HFFc6 (cell line): ENCODE data around the gene ANO9. TPM values are rescaled to one million over a fixed set of nuclear protein-coding genes. Genes with fewer than 3 reads are reported as not detected.
"Not testable (repeated sequence)": the region's sequence is repeated elsewhere in the genome, so short reads cannot be mapped to it uniquely, and the experiment has no call there.

ENCODE experiments used
- DNase-seq: peaks from one replicate; pipeline ENCODE4 v3.0.0-alpha.2; 2018
- H3K27ac Mint-ChIP-seq: 2 replicates; pipeline ENCODE4 v1.8.0; 2020; ENCODE audit warnings: mild to moderate bottlenecking, mixed read lengths
- H3K27me3 Mint-ChIP-seq: 2 replicates; pipeline ENCODE4 v1.8.0; 2021; ENCODE audit warnings: mild to moderate bottlenecking, moderate library complexity, mixed read lengths; ENCODE audit not compliant: insufficient read depth
- H3K36me3 Mint-ChIP-seq: 2 replicates; pipeline ENCODE4 v1.8.0; 2021; ENCODE audit warnings: low read depth, mixed read lengths
- H3K4me1 Mint-ChIP-seq: 2 replicates; pipeline ENCODE4 v1.8.0; 2020; ENCODE audit warnings: low read depth, mixed read lengths
- H3K4me3 Mint-ChIP-seq: 2 replicates; pipeline ENCODE4 v1.8.0; 2020; ENCODE audit warnings: mild to moderate bottlenecking, moderate library complexity, mixed read lengths
- H3K9me3 Mint-ChIP-seq: 2 replicates; pipeline ENCODE4 v1.8.0; 2020; ENCODE audit warnings: mild to moderate bottlenecking, mixed read lengths
- total RNA-seq, 6 experiments: library from RNA; stranded (reverse); fragmentation: NEBNext Ultra II Directional; extraction: Animal tissue kit (Norgen Biotek cat#: 25700); gene quantifications; 2 replicates in 1 of 6; 3 replicates in 5 of 6; pipeline ENCODE4 v1.2.3, GENCODE V29; 2021
- TF ChIP-seq, protein P1 (sequence below): fragments of 200-600 bp; sonication (generic); IDR thresholded peaks from 2 replicates; pipeline ENCODE4 v1.5.0; 2021; ENCODE audit warnings: antibody characterized with exemption, mild to moderate bottlenecking

ANO9 gene
- total RNA-seq, 6 experiments from 2014 or later = not detected

DNA sequence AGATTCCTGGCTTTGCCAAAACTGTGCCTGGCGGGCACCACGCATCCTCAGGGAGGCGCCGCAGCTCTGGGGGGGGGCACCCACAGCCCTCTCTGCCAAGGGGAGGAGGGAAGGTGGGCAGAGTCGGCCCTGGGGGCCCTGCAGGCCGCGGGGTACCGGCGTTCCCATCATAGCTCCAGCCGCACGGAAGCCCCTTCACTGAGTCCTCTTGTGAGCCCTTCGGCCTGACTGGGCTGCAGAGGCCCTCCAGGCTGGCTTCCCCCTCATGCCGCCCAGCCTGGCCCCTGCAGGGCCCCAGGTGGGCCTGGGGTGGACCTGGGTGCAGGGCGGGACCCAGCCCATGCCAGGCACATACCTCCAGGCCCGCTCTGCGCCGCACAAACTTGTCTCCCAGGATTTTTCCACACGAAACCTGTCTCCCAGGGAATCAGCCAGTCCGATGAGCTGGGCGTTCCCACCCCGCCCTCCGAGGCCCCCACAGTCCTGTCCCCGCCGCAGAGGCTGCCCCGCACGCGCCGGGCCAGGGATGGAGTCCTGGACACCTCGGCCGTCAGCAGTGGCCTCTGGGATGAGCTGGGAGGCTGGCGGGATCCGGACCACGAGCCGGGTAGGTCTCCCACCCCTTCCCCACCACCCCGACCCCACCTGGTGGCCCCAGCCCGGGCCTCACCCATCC lies 49.6 kb downstream of the ANO9 start:
- Mint-ChIP-seq H3K27me3 (no peaks in the 10 kb centered on the region), H3K36me3 (no peaks in the 10 kb centered on the region; the same call in 1 of the 2 replicates), H3K4me1 (peaks cover 25% of the 10 kb centered on the region), H3K9me3 (no peaks in the 10 kb centered on the region), H3K27ac (no peak overlapping the region), H3K4me3 (no peak overlapping the region)
- DNase-seq = no peak
- TF ChIP-seq, protein P1, sequence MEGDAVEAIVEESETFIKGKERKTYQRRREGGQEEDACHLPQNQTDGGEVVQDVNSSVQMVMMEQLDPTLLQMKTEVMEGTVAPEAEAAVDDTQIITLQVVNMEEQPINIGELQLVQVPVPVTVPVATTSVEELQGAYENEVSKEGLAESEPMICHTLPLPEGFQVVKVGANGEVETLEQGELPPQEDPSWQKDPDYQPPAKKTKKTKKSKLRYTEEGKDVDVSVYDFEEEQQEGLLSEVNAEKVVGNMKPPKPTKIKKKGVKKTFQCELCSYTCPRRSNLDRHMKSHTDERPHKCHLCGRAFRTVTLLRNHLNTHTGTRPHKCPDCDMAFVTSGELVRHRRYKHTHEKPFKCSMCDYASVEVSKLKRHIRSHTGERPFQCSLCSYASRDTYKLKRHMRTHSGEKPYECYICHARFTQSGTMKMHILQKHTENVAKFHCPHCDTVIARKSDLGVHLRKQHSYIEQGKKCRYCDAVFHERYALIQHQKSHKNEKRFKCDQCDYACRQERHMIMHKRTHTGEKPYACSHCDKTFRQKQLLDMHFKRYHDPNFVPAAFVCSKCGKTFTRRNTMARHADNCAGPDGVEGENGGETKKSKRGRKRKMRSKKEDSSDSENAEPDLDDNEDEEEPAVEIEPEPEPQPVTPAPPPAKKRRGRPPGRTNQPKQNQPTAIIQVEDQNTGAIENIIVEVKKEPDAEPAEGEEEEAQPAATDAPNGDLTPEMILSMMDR = no peak

DNA sequence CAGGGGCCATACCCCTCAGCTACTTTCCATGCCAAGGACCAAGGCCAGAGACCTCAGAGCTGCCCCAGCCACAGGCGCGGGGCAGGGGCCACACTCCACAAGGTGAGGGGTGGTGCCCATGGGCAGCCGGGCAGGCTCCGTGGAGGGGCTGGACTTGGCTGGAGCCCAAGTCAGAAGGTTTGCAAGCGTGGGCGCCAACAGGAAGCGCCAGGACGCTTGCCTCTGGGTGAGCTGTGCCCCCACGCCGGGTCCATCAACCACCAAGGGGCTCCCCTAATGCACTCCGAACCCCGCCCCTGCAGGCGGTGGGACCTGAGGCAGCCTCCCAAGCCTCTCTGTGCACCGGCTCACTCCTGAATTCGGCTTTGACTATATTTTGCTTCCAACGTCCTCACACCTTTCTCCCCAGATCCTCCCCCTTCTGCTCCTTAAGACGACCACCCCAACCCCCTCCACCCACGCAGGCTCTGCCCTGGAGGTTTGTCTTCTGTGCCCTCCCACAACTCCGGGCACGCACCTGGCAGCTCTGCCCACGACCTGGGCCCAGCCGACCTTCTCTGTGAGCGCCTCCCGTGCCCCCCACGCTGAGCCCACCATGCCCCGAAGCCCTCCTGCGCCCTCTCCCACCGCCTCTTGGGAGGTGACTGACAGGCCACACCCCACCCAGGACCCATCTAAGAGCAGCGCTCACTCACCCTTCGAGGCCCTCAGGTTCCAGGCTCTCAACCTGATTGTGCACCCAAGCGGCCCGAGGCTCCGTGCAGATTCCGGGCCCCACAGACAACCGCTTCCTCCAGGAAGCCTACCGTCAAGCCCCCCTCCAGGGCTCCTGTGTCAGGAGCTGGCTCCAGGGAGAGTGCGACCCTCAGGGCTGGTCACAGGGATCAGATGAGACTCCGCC lies 50.4 kb downstream of the ANO9 start:
- Mint-ChIP-seq H3K27ac (no peak overlapping the region), H3K36me3 (peaks cover 6% of the 10 kb centered on the region; the same call in 1 of the 2 replicates), H3K4me1 (peaks cover 33% of the 10 kb centered on the region)

DNA sequence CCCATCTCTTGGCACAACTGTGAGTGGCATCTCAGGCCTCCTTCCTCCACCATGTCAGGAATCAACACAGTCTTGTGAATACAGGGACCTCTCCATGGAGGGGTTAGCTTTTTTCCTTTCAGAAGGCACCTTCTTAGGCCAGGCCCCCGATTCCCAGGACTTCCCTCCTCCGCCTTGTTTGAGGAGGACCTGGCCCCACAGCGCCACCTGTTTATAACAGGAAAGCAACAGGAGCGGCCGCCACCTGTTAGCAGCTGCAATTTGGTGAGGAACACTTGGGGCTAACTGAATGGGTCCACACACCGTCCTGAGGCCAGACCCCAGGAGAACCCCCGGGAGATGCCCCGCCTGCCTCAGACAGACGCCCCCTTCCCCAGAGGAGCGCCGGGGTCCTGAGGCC lies 51.6 kb downstream of the ANO9 start:
- no peaks in the 10 kb centered on the region for H3K9me3 Mint-ChIP-seq
- H3K36me3 Mint-ChIP-seq = peaks cover 6% of the 10 kb centered on the region; the same call in 1 of the 2 replicates
- no peaks in the 10 kb centered on the region for H3K27me3 Mint-ChIP-seq

More for the DNA sequence above, 50.4 kb downstream of the ANO9 start:
- TF ChIP-seq, protein P1 = no peak
- no peak for DNase-seq
- Mint-ChIP-seq H3K9me3 (no peaks in the 10 kb centered on the region), H3K27me3 (no peaks in the 10 kb centered on the region), H3K4me3 (no peak overlapping the region)

DNA sequence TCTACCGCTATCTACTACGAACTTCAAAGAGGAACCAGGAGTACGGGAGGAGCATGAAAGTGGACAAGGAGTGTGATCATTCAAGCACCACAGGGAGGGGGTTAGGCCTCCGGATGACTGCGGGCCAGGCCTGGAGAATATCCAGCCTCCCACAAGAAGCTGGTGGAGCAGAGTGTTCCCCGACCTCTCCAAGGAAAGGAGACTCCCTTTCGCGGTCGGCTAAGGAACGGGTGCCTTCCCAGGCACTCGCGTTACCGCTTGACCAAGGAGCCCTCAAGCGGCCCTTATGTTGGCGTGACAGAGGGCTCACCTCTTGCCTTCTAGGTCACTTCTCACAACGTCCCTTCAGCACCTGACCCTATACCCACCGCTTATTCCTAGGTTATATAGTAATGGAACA lies 52.4 kb downstream of the ANO9 start:
- H3K27ac Mint-ChIP-seq, H3K4me3 Mint-ChIP-seq, H3K27me3 Mint-ChIP-seq, H3K9me3 Mint-ChIP-seq, H3K36me3 Mint-ChIP-seq, DNase-seq: not testable (repeated sequence)
- H3K4me1 Mint-ChIP-seq = peaks cover 27% of the 10 kb centered on the region

More for the DNA sequence above, 51.6 kb downstream of the ANO9 start:
- H3K4me3 Mint-ChIP-seq = no peak overlapping the region
- peaks cover 33% of the 10 kb centered on the region for H3K4me1 Mint-ChIP-seq
- no peak for DNase-seq
- no peak overlapping the region for H3K27ac Mint-ChIP-seq
- TF ChIP-seq, protein P1 = no peak

DNA sequence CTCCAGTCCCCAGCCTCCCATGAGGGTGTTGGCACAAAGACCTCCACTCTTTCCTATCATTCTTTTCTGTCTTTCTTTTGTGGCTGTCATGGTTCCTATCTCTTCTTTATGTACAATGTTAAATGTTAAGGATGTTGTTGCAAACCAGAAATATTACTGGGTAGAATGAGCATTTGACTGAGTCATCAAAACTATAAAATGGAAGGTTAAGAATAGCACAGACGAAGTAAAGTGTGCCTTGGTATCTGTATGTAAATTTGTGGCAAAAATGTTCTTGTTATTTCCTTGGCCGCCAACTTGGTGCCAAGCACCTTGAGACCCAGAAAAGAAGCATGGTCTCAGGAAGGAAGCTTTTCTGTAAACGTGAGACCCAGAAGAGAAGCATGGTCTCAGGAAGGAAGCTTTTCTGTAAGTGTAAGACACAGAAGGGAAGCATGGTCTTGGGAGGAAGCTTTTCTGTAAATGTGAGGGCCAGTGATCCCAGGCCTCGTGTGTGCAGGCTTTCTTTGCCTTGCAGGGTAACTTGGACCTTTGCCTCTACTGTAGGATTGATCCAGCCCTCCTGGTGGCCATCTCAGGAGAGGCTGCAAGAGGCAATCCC lies 54.5 kb downstream of the ANO9 start:
- H3K4me3 Mint-ChIP-seq = peak overlapping the region; percentile 0; the same call in 1 of the 2 replicates
- DNase-seq = peak; percentile 15
- H3K27ac Mint-ChIP-seq = peak overlapping the region; percentile 61; the same call in 1 of the 2 replicates
- H3K4me1 Mint-ChIP-seq = peaks cover 29% of the 10 kb centered on the region
- no peaks in the 10 kb centered on the region; the same call in 1 of the 2 replicates for H3K9me3 Mint-ChIP-seq
- peaks cover 12% of the 10 kb centered on the region for H3K27me3 Mint-ChIP-seq
- TF ChIP-seq, protein P1 = no peak
- peaks cover 11% of the 10 kb centered on the region; the same call in 1 of the 2 replicates for H3K36me3 Mint-ChIP-seq
